ENCODE data around the gene GART.

DNA sequence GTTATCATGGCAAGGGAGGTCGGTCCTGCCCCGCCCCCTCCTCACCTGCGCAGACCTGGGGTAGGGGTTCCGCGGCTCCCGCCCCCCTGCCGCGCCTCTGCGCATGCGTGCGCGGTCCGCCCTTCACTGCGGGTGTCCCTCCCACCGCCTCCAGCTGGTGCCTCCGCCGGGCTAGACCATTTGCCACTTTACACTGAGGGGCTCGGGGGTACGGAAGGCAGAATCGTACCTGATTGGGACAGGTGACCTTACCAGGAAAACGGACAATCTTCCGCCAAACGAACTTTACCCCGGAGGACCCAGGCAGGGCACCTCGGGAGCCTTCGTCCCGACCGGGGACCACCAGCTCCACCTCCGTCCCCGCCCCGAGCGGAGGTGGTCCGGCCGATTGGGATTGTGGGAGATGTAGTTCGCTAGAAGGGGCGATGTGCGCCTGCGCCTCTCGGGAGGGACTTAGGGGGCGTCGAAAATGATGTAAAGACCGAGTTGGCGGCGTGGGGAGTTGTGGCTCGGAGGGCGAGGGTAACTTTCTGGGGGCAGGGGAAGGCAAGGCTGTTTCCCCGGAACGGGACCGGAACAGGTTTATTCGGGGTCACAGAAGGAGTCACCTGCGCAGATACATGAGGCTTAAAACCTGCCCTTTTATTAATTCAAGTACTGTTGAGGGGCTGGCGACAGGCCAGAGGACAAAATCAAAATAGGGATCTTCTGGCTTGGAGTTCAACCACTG is 50.4 kb downstream of the GART start, which contains the start of gene DNAJC28:
- TF ChIP-seq CTCF (IDR thresholded peaks at IDR 0.05): peak in 1 of 7 experiments; percentile 16
- TF ChIP-seq EP300 (IDR thresholded peaks at IDR 0.05): no peak
